Glutamatergic neuron (in vitro differentiated cells): ENCODE measurements around the gene DPEP2NB. TPM values are rescaled to one million over a fixed set of nuclear protein-coding genes. Genes with fewer than 3 reads are reported as not detected.

Source experiments
- DNase-seq: peaks from one replicate; pipeline ENCODE4 v3.0.0; 2022
- H3K27ac Mint-ChIP-seq: one replicate; pipeline ENCODE4 v1.8.0; 2020; ENCODE audit warnings: mild to moderate bottlenecking, mixed read lengths, inconsistent platforms; ENCODE audit not compliant: unreplicated experiment
- H3K27me3 Mint-ChIP-seq: one replicate; pipeline ENCODE4 v1.8.0; 2020; ENCODE audit warnings: mild to moderate bottlenecking, moderate library complexity, mixed read lengths, inconsistent platforms; ENCODE audit not compliant: unreplicated experiment
- H3K36me3 Mint-ChIP-seq: one replicate; pipeline ENCODE4 v1.8.0; 2020; ENCODE audit warnings: mild to moderate bottlenecking, mixed read lengths, inconsistent platforms; ENCODE audit not compliant: unreplicated experiment
- H3K4me1 Mint-ChIP-seq: one replicate; pipeline ENCODE4 v1.8.0; 2020; ENCODE audit warnings: mild to moderate bottlenecking, low read depth, mixed read lengths, inconsistent platforms; ENCODE audit not compliant: unreplicated experiment
- H3K4me3 Mint-ChIP-seq: one replicate; pipeline ENCODE4 v1.8.0; 2020; ENCODE audit warnings: mild to moderate bottlenecking, mixed read lengths, inconsistent platforms; ENCODE audit not compliant: unreplicated experiment
- H3K9me3 Mint-ChIP-seq: one replicate; pipeline ENCODE4 v1.8.0; 2020; ENCODE audit warnings: mild to moderate bottlenecking, moderate library complexity, mixed read lengths, inconsistent platforms; ENCODE audit not compliant: unreplicated experiment
- long read RNA-seq: library from polyadenylated mRNA; unstranded; transcript quantifications from one replicate; pipeline ENCODE4 v2.0.0, GENCODE V29; 2020; ENCODE audit not compliant: unreplicated experiment
- total RNA-seq: library from RNA; stranded (reverse); fragmentation: NEBNext Ultra II Directional; extraction: Animal tissue kit (Norgen Biotek cat#: 25700); gene quantifications from one replicate; pipeline ENCODE4 v1.2.1, GENCODE V29; 2021; ENCODE audit not compliant: unreplicated experiment
- TF ChIP-seq, protein P1 (sequence below): fragments of 200-600 bp; sonication (generic); IDR thresholded peaks from one replicate; pipeline ENCODE4 v1.5.0; 2021; ENCODE audit not compliant: partially characterized antibody, unreplicated experiment

The DPEP2NB gene, protein sequence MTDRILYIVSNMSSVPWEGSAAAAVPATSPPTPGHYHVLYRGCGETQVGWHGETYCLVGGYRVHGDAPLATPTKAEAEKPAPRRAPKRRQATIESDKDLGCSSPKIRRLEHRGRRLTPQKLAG
- total RNA-seq: not detected
- long read RNA-seq: 0 reads

DNA sequence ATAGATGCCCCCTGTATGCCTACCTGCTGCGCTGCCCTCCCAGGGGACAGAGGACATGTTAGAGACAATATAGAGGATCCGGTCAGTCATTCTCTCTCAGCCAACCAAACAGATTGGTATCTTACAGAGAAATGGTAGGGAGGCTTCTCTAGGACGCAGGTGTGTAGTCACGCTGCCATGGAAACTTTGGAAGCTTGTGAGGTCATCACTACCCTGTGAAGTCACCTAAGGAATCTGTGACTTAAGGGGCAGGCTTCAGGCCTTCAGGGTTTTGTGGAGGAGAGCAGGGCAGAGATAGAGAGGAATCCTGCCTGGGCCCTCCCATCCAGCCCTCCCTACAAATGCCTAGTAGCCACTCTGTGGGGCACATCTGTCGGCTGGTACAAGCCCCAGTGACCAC lies at the start of gene DPEP2NB:
TSS of gene DPEP2NB (minus strand) at position 231 of the 400 bp plus-strand sequence. CDS start at position 90, 141 bp downstream.
- TF ChIP-seq, protein P1, sequence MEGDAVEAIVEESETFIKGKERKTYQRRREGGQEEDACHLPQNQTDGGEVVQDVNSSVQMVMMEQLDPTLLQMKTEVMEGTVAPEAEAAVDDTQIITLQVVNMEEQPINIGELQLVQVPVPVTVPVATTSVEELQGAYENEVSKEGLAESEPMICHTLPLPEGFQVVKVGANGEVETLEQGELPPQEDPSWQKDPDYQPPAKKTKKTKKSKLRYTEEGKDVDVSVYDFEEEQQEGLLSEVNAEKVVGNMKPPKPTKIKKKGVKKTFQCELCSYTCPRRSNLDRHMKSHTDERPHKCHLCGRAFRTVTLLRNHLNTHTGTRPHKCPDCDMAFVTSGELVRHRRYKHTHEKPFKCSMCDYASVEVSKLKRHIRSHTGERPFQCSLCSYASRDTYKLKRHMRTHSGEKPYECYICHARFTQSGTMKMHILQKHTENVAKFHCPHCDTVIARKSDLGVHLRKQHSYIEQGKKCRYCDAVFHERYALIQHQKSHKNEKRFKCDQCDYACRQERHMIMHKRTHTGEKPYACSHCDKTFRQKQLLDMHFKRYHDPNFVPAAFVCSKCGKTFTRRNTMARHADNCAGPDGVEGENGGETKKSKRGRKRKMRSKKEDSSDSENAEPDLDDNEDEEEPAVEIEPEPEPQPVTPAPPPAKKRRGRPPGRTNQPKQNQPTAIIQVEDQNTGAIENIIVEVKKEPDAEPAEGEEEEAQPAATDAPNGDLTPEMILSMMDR: no peak
- no peak within 1 kb of the TSS for H3K4me3 Mint-ChIP-seq
- no peaks in the 10 kb centered on the region for H3K36me3 Mint-ChIP-seq
- no peak for DNase-seq
- no peaks in the 10 kb centered on the region for H3K4me1 Mint-ChIP-seq
- H3K27me3 Mint-ChIP-seq: peaks cover under 1% of the 10 kb centered on the region
- no peak within 1 kb of the TSS for H3K27ac Mint-ChIP-seq
- no peaks in the 10 kb centered on the region for H3K9me3 Mint-ChIP-seq

DNA sequence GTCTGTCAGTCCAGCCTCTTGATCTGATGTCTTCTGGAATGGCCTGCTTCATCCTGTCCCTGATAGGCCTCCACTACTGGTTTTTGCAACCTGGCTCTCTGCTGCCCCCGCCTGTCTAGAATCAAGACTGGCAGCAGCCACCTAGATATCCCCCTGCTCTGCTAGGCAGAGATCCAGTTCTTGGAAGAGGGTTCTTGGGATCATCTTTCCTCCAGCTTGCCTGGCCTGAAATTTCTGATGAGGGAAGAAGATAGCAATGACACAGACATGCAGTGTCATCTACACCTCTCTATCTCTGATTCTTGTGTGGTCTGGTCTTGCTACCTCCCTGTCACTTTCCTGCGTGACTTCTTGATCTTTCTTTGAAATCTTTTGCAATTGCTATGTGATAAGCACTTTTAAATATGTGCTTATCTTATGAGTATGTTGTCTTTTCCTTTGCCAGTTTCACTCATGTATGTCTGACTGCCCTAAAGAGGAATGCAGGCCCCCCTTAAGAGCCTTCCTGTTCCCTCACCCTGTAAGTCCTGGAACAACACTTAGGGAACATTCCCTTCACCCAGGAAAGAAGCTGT lies 49.2 kb upstream of the DPEP2NB start:
- H3K4me1 Mint-ChIP-seq: peaks cover 12% of the 10 kb centered on the region
- peaks cover 5% of the 10 kb centered on the region for H3K36me3 Mint-ChIP-seq
- TF ChIP-seq, protein P1: peak; percentile 73
- peaks cover 3% of the 10 kb centered on the region for H3K9me3 Mint-ChIP-seq
- H3K27ac Mint-ChIP-seq: no peak overlapping the region
- peaks cover 1% of the 10 kb centered on the region for H3K27me3 Mint-ChIP-seq
- peak overlapping the region; percentile 8 for H3K4me3 Mint-ChIP-seq
- peak; percentile 82 for DNase-seq

DNA sequence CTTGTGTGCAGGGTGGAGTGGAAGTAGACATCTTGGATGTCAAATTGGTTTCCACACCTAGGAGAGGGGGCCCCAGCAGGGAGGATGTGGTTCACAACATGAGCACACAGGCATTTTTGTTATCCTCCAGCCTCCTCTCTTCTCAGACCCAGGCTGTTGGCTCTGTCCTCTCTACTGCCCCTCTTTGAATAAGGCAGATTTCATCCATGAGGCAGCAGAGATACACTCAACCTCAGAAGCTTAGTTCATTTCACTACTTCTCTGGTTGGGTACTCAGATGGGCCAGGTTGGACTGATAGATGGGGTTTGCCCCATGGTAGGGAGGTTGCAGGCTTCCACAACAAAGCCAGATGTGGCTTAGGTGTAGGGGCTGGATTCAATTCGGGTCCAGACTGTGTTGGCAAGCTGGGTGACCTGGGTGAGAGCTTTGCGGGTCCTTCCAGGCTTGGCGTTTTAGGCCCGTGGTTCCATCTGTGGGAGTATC lies 47.2 kb upstream of the DPEP2NB start:
- Mint-ChIP-seq H3K9me3 (peaks cover 3% of the 10 kb centered on the region), H3K27ac (no peak overlapping the region), H3K36me3 (peaks cover 5% of the 10 kb centered on the region), H3K4me3 (no peak overlapping the region), H3K4me1 (peaks cover 10% of the 10 kb centered on the region), H3K27me3 (peaks cover 1% of the 10 kb centered on the region)
- TF ChIP-seq, protein P1: no peak
- DNase-seq: no peak

DNA sequence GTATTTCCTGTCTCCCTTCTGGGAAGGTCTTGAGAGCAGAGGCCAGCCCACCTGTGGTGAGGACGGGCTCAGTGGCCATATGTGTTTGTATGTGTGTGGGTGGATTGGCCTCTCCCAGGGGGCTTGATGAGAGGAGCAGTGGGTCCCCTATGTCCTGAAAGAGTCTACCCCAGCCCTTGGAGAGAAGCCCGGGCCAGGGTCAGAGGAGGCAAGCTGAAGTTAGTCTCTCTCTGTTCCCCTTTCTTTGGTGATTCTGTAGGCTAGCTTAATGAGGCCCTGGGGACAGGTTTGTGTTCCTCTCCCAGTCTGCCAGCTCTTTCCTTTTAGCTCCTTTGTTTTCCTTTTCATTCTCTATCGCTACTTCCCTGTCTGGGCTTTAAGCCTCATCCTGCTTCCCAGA lies 45.7 kb upstream of the DPEP2NB start:
- Mint-ChIP-seq H3K36me3 (peaks cover 5% of the 10 kb centered on the region), H3K4me3 (no peak overlapping the region), H3K27ac (no peak overlapping the region), H3K27me3 (no peaks in the 10 kb centered on the region), H3K4me1 (peaks cover 8% of the 10 kb centered on the region), H3K9me3 (peaks cover 1% of the 10 kb centered on the region)
- TF ChIP-seq, protein P1: no peak
- no peak for DNase-seq

DNA sequence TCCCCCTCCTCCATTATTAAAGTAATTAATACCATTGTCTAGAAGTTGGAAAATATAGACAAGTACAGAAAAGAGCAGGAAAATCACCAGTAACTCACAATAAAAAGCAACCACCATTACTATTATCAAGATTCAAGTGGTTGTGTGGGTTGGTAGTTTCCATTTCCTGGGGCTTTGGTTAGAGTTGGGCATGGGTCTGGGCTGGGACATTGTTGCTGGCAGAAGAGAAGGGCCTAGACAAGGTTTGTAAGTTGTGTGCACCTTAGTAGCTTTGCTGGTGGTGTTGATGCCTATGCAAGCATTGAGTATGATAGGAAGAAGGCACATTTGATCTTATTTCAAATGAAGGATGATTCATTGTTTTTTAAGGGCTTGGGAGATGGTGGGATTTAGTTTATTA lies 44.1 kb upstream of the DPEP2NB start:
- no peaks in the 10 kb centered on the region for H3K9me3 Mint-ChIP-seq
- H3K4me3 Mint-ChIP-seq: no peak overlapping the region
- H3K27me3 Mint-ChIP-seq: no peaks in the 10 kb centered on the region
- no peak overlapping the region for H3K27ac Mint-ChIP-seq
- peaks cover under 1% of the 10 kb centered on the region for H3K36me3 Mint-ChIP-seq
- TF ChIP-seq, protein P1: no peak
- peaks cover 8% of the 10 kb centered on the region for H3K4me1 Mint-ChIP-seq
- DNase-seq: no peak
